HG02884 (cell line): ENCODE measurements around the gene PSMG3.

Source experiments
- ATAC-seq: cut with Tn5 transposase; IDR thresholded peaks from one replicate; pipeline ENCODE4 v1.9.1; 2021; ENCODE audit warnings: mild to moderate bottlenecking, moderate library complexity; ENCODE audit not compliant: unreplicated experiment

The PSMG3 gene

DNA sequence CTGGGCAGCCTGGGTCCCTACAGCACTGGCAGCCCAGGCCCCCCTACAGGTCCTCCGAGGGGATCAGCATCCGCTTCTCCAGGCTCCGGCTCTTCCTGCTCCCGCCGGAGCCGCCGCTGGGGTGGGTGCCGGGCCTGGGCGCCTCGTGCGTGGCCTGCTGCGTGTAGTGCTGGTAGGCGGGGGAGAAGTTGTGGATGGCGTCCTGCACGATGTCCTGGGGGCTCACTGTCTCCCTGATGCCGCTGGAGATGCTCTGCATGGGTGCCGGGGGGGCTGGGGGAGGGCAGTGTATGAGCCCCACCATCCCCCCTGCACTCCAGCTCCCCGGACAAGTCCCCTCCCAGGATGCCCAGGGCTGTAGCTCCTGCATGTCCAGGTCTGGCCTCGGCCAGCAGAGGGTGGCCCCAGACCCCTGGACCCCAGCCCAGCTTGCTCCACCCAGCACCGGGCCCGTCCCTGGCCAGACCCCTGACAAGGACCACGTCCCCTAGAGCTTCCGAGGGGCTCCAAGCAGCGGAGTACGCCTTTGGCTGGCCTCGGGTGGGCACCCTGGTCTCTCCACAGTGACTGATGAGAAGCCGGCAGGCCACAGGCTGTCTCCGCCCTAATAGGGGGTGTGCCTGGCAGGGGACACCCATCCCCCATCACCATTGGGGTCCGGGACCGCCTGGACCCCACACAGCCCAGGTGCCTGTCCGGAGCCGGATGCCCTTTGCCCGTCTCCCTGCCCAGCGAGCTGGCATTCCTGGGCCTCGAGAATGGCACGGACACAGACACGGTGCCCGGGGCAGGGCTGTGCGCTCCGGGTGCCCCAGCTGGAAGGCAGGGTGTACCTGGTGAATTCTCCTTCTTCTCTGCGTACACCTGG lies 22.7 kb downstream of the PSMG3 start:
- ATAC-seq, result no peak

DNA sequence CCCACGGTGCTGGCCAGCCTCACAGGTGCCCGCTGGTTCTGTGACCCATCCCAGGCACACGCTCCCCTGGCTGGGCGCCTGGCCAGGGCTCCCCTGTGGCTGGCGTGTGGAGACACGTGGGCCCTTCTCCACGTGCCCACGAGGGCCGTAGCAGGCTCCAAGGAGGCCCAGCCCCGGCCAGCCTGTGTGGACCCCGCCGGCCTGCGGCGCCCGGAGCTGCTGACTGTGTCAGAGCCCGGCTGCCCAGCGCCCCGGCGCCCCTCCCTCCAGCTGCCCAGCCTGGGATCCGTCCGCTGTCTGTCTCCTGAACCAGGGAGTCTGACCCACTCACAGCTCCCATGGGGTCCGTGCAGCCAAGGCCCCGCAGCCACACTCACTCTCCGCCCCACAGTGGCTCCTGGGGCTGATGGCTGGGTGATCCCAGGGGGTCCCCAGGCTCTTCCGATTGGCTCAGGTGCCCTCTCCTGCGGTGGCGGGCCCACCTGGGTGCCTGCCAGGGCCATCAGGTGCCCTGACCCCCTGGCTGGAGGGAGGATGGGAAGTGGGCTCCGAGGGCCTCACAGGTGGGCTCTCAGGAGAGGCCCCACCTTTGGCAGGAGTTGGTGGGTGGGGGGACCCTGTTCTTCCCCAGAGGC lies 23.4 kb downstream of the PSMG3 start:
- ATAC-seq, result no peak

DNA sequence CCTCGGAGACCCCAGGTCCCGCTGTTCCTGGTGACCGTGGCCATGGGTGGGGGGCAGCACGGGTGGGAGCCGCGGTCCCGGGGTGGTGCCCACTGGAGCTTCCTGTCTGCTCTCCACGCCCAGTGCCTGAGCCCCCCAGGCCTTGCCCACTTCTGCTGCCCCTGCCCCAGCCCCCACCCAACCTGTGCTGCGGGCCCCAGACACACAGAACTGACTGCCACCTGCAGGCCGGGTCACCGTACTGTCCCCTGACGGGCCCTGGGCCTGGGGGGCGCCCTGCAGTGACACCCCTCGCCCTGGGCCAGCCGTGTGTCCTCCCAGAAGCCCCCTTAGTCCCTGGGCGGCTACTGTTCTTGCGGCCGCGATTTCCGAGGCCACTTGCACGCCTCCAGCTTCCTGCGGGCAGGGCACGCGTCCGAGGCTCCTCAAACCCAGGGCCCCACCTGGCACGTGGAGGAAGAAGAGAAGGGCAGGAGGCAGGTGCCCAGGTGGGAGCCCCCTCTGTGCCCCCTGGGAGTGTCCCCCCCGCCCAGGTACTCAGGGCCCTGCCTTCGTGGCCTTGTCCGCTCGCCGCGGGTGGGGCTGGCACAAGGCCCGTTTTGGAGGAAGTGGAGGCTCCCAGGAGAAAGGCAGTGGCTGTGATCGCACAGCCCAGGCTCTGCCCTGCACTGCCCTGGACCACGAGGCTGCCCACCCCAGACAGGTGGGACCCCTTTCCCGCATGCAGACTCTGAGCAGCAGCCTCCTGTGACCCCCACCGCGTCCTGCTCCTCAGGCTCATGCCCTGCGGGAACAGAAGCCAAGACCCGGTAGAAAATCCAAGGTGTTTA lies 24.2 kb downstream of the PSMG3 start:
- no peak for ATAC-seq

DNA sequence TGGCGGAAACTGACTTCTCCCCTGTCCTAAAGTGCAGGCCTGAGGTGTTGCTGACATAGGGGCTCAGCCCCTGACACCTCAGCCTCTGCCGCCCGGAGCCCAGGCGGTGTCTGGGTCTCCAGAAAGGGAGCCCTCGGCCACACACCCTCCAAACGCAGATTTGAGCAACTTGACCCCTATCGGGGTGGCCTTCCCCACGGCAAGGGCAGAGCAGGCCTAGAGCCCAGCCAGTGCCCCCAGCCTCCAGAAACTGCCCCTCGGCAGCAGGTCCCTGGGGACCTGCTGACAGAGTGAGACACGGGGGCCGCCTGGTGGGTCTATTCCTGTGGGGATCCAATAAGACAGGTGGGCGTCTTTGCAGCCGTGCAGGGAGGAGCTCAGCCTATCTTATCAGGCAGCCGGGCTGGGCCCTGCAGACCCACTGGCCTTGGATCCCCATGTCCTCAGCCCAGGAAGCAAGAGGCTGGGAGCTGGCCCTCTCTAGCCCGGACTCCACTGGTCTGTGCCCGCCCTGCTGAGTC lies 24.9 kb downstream of the PSMG3 start:
- no peak for ATAC-seq

DNA sequence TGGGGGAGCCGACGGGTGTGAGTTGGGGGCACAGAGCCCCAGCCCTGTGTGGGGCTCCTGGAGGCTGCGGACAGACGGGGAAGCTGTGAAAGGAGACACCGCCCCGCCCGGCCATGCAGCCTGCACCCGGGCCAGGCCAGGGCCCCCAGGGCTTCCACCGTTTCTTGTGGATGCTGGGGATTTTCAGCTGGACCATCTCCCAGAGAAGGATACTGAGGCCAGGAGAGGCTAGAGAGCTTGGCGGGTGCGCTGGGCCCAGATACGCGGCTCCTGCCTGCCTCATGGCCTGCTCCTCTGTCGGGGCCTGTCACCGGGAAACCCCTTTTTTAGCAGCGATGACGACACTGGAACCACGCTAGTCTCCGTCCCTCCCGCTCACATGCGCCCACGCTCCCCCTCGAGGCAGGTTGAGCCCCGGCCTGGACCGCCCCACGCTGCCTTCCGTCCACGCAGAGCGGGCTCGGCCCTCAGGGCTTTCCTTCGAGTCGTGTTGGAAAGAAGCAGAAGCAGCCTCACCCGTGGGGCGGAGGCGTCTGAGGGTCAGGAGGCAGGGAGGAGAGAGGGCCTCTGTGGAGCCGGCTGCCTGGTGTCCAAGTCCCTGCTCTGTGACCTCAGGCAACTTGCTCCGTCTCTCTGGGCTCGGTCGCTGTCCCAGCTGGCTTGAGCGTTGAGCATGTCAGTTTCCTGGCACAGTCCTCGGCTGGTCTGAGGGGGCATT lies 25.5 kb downstream of the PSMG3 start:
- ATAC-seq, result no peak

DNA sequence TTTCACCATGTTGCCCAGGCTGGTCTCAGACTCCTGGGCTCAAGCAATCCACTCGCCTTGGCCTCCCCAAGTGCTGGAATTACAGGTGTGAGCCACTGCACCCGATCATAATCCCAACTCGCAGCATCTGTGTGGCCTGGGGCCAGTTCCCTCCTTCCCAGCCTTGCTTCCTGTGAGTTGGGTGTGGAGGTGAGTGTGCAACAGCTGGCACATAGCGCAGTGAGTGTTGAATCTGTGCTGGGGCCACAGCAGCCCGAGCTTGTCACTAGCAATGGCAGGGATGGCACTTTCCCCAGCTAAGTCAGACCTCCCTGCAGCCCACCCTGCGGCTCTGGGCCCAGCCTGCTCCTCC lies 26.0 kb downstream of the PSMG3 start:
- no peak for ATAC-seq

DNA sequence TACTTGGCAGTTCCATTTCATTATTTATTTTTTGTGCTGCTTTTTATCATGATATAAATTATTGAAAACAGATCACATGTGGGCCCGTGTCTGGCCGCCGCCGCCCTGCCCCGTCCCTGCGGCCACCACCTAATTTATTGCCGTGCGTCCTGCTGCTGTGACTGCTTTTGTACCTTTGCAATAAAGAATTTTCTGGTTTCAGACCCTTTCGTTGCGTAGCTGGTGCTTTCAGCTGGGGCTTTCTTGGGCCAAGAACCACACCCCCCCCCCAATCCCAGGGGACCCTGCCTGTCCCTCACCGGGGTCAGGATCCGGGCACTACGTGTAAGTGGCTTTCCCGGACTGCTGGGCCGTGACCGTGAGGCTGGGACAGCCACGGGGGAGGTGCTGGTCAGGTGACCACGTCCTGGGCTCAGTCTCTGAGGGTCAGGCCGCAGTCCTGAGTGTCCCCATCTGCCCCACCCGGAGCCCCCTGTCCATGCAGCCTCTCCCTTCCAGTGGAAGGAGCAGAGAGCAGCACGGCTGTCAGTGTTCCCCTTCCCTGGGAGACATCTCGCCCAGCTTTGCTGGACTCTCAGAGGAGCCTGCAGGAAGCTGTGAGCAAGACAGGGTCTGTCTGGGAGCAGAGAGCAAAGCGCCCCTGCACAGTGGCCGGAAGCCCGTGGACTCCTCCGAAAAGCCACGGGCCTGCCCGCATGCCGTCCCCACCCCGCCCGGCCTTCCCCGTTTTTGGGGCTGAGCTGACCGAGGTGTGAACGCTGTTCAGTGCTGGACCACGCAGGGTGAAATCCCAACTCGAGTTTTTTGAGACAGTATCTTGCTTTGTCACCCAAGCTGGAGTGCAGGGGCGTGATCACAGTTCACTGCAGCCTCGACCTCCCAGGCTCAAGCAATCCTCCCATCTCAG lies 26.7 kb downstream of the PSMG3 start:
- ATAC-seq, result no peak

DNA sequence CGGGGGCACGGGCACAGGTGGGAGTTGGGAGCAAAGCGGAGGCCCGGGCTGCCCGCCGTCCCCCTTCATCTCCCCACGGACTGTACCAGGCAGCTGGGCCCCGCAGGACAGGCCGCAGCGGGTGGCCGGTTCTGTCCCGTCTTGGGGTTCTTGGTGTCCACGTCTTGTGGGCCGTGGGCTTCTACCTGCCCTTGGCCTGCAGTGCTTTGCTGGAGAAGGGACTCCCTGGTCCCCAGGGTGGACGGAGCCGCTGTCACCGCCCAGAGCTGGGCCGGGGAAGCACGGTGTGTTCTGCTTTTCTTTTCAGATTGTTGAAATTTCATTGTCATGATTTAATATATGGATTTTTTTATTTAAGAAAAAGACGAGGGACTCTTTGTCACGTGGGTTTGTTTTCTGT lies 27.5 kb downstream of the PSMG3 start:
- no peak for ATAC-seq

DNA sequence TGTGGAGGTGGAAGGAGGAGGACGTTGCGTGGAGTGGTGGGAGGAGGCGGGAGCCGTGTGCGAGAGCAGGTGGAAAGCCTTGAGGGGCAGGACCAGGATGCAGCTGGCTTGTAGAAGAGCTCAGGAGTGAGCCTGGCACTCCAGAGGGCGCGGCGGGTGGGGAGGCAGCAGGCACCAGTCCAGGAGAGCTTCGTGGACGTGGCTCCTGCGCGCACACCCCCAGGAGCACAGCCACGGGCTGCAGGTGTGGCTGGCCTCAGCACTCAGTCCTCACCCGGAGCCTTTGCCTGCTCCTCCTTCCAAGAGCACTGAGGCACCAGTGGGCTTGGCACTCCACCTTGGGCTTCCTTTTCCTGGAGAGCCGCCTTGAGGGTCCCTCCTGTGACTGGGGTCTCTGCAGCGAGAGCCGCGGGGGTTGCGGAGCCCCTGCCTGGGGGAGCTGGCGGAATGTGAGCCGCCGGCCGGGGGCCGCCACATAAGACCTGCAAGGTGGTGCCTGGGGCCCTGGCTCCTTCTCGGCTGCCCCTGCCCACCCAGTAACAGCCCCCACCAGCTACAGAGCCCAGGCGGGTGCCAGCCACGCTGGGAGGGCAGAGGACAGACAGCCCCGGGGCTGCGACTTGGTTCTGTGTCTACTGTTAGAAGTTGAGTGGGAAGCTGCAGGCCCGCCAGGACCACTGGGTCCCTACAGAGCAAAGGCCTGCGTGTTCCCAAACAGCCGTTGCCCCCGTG lies 28.2 kb downstream of the PSMG3 start:
- ATAC-seq, result no peak

DNA sequence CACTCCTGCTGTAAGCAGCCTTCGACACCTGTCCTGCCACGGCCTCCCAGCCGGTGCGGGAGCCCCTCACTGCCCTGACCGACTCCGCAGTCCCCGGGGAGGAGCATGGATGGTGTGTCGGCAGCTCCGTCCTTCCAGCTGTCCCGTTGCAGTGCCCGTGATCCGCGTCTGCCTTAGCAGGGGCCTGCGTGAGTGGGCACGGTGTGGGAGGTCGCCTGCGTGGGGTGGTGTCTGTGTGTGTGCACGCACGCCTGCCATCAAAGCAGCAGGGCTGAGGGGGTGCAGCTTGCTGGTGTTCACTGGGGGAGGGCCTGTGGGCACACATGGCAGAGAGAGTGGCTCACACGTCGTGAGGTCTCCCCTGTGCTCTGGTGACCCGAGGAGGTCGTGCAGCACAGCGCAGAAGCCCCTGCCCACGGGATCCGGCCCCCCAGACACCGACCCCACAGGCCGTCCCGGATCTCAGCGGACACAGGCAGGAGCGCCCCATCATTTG lies 29.0 kb downstream of the PSMG3 start:
- ATAC-seq, result no peak

DNA sequence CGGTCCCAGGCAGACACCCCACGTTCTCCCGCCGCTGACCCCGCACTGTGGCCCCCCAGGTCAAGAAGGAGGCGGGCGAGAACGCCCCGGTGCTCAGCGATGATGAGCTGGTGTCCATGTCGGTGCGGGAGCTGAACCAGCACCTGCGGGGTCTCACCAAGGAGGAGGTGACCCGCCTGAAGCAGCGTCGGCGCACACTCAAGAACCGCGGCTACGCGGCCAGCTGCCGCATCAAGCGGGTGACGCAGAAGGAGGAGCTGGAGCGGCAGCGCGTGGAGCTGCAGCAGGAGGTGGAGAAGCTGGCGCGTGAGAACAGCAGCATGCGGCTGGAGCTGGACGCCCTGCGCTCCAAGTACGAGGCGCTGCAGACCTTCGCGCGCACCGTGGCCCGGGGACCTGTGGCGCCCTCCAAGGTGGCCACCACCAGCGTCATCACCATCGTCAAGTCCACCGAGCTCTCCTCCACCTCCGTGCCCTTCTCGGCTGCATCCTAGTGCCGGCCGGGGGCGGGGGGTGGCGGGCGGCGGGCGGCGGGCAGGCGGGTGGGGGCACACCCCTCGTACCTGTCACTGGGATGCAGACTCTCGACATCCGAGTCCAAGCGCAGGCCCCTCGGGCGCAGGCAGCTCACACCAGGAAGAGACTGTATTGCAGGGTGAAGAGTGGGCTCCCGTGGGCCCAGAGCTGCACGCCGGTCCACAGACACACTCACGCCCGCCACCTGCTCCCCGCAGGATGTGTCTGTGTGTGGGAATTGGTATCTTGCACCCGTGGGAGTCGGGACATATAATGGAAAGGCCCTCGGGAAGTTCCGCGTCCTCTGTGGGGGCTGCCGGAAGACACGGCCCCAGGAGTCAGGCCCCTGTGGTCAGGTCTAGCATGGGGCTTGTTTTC lies 29.7 kb downstream of the PSMG3 start:
- ATAC-seq, result no peak

DNA sequence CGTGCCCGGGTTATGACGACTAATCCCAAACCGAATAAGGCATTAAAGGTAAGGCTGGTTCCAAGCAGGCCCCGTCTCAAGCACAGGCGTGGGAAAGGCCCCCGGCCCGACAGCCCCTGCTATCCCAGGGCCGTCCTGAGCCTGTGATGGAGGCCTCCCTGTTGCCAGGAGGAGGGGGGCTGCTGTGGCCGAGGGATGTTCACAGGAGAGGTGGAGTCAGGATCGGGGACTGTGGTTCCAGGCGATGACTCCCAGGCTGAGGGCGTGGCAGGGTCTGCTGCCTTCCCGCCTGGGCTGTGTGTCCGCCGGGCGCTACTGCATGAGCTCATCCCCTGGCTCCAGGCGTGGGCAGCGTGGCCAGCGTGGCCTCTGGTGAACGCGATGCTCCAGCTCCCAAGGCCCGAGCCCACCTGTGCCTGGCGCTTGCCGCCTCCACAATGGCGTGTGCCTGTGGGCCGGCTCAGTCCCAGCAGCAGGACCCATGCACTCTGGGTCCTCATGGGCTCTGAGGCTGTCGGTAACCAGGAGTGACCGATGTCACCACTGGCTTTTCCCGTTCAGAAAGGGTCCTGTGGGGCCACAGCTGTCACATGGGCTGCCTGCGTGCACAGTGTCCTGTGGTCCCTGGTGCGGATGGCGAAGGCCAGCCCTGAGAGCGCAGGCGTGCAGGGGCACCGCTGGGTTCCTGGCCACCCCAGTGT lies 30.5 kb downstream of the PSMG3 start:
- ATAC-seq, result no peak

DNA sequence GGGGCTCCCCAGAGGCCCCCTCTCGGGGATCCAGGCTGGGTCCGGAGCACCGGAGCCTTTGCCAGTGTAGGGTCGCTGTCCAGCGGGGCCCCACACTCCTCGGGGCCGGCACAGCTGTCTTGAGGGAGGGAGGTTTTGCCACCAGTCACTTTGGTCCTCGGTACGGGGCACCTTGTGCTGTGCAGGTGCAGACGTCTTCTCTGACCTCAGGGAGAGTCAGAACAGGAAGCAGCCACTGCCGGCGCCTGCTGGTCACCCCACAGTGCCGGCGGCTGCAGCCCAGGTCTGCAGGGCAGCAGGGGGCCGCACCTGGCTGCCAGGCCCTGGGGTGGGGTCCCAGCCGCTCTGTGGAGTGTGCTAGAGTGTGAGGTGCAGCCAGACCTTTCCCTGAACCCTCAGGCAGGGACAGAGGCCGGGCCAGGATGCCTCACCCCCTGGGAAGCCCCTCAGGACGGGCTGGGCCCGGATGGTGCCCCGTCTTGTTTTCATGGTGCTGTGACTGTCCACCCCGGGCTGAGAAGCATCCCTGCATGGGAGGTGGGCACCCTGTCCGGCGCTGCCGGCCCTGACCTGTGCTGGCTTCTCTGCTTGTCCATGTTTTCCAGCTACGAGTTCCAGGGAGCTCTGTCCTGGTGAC lies 31.2 kb downstream of the PSMG3 start:
- no peak for ATAC-seq

DNA sequence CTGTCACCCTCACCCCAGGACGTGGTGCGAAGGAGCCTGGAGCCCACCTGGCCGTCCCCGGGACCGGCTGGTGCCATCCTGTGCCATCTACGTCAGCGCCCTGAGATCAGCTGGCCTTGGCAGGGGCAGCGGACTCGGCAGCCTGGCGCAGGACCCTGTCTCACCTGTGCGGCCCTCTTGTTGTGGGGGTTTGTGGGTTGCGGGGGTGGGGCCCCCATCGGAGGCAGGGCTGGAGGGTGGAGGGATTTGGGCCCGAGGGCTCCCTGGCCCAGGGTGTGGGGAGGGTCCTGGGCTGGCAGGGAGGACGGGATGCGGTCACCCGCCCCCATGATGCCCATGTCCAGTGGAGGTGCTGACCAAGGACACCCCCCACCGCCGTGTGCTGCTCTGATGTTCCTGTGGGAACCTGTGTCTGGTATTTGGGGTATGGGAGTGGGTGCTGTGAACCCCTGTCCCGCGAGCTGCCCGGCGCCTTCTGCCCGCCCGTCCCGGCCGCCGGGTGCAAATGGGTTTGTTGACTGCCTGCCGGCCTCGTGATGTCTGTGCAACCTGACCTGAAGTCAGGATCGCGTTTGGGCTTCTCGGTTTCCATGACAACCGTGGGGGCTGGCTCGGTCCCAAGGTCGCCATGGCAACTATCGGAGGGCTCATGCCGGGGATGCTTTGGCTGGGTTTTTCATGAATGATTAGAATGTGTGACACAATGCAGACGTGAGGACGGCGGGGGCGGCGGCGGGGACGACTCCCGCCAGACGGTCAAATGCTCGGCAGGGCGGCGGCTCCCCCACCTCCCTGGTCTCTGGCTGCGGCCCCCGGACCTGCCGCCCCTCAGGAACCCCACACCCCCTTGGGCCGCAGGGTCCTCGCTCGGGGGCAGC lies 32.1 kb downstream of the PSMG3 start:
- ATAC-seq, result no peak

DNA sequence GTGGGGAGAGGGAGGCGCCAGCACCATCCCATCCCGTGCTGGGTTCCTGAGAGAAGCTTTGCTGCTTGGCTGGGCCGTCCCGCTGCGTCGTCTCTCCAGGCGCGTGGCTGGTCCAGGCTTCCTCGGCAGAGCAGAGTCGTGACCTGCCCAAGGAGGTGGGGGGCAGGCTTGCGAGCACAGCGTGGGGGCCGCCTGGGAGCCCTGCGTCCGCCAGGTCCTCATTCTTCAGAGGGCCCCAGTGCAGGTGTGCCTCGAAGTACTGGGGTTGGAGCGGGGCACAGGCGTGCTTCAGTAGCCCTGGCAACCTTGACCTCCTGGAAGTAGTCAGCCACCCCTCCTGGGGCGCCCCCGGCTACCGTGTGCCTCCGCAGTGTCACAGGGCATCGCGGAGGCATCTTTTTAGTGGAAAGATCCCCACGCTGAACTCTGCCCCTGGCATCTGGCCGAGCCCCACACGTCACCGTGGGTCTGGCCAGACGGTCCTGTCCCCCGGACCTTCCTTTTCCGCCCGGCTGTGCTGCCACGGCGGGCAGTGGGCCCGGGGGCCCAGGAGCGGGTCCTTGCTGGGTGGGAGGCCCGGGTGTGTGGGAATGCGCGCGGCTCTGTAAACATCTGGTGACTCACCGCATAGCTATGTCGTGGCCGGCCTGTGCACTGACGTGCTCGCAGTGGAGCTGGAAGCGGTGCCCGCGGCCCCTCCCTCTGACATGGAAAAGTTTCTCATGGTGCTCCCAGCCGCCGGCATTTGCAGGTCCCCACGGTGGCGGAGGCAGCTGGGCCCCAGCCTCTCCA lies 32.9 kb downstream of the PSMG3 start:
- no peak for ATAC-seq
